IMR-90 (cell line): ENCODE data around the gene METTL1. TPM values are rescaled to one million over a fixed set of nuclear protein-coding genes. Genes with fewer than 3 reads are reported as not detected.

Experiments used
- ATAC-seq: fragments of 200-7000 bp; cut with Tn5 transposase; 2 replicates; pipeline ENCODE4 v1.9.1; 2020; ENCODE audit warnings: low read depth, mild to moderate bottlenecking, moderate library complexity
- BruUV-seq: library from RNA; stranded (reverse); fragments of 400-500 nt; replicated peaks from 2 replicates; lab custom pipeline; 2021; lab: Mats Ljungman, UMichigan
- CTCF ChIA-PET: fragments of 300-600 bp; formaldehyde crosslinking; extraction: SDS; loops from one replicate; lab custom pipeline; 2021; ENCODE audit warnings: antibody characterized with exemption; lab: Yijun Ruan, JAX
- POLR2A ChIA-PET: fragments of 300-600 bp; sonication (Branson Sonifier 250); formaldehyde crosslinking; loops from one replicate; lab custom pipeline; 2022; ENCODE audit warnings: antibody characterized with exemption; ENCODE audit not compliant: unreplicated experiment; lab: Charles Lee
- DNase-seq: peaks from one replicate; pipeline ENCODE4 v3.0.0; 2013
- H2AFZ ChIP-seq: replicated peaks from 2 replicates; pipeline ENCODE3; 2013; ENCODE audit warnings: low read length, mild to moderate bottlenecking; ENCODE audit not compliant: poor library complexity
- H2AK5ac ChIP-seq: 2 replicates; pipeline ENCODE4 v1.6.1; 2013; ENCODE audit warnings: low read depth, low read length, inconsistent platforms
- H2AK9ac ChIP-seq: replicated peaks from 2 replicates; pipeline ENCODE3; 2013; ENCODE audit warnings: mild to moderate bottlenecking, low read depth, low read length, moderate library complexity; ENCODE audit not compliant: poor library complexity
- H2BK120ac ChIP-seq: 2 replicates; pipeline ENCODE4 v1.6.1; 2013; ENCODE audit warnings: low read depth, low read length, inconsistent platforms
- H2BK15ac ChIP-seq: 3 replicates; pipeline ENCODE4 v1.6.1; 2013; ENCODE audit warnings: low read depth, low read length, inconsistent platforms
- H2BK20ac ChIP-seq: 2 replicates; pipeline ENCODE4 v1.6.1; 2013; ENCODE audit warnings: low read depth, mild to moderate bottlenecking, inconsistent platforms, low read length, moderate library complexity
- H2BK5ac ChIP-seq: 2 replicates; pipeline ENCODE4 v1.6.1; 2013; ENCODE audit warnings: mild to moderate bottlenecking, low read depth, low read length, inconsistent platforms; ENCODE audit not compliant: poor library complexity, severe bottlenecking
- H3K14ac ChIP-seq: replicated peaks from 2 replicates; pipeline ENCODE4 v1.6.1; 2013; ENCODE audit warnings: low read depth, low read length, inconsistent platforms
- H3K18ac ChIP-seq: 2 replicates; pipeline ENCODE4 v1.6.1; 2013; ENCODE audit warnings: low read depth, low read length, control low read depth
- H3K23ac ChIP-seq: 2 replicates; pipeline ENCODE4 v1.6.1; 2013; ENCODE audit warnings: low read depth, low read length, inconsistent platforms
- H3K27ac ChIP-seq: 2 replicates; pipeline ENCODE4 v1.5.1; 2013; ENCODE audit warnings: mild to moderate bottlenecking, control low read depth, low read length; ENCODE audit not compliant: insufficient read depth
- H3K27me3 ChIP-seq: 2 replicates; pipeline ENCODE4 v1.6.1; 2013; ENCODE audit warnings: low read length; ENCODE audit not compliant: control insufficient read depth, insufficient read depth
- H3K36me3 ChIP-seq: 2 replicates; pipeline ENCODE4 v1.6.1; 2013; ENCODE audit warnings: low read length, mixed read lengths; ENCODE audit not compliant: control insufficient read depth, insufficient read depth
- H3K4ac ChIP-seq: 2 replicates; pipeline ENCODE4 v1.6.1; 2013; ENCODE audit warnings: low read depth, low read length, inconsistent platforms
- H3K4me1 ChIP-seq: 2 replicates; pipeline ENCODE4 v1.6.1; 2013; ENCODE audit warnings: low read length, mixed read lengths; ENCODE audit not compliant: control insufficient read depth, insufficient read depth
- H3K4me2 ChIP-seq: 2 replicates; pipeline ENCODE4 v1.6.1; 2013; ENCODE audit warnings: low read depth, mild to moderate bottlenecking, control low read depth, low read length, moderate library complexity
- H3K4me3 ChIP-seq: 2 replicates; pipeline ENCODE4 v1.5.1; 2013; ENCODE audit warnings: low read depth, mild to moderate bottlenecking, control low read depth, low read length, moderate library complexity; ENCODE audit not compliant: insufficient read depth
- H3K56ac ChIP-seq: 2 replicates; pipeline ENCODE4 v1.6.1; 2013; ENCODE audit warnings: low read length, inconsistent platforms; ENCODE audit not compliant: insufficient read depth; ENCODE audit errors: extremely low read depth
- H3K79me1 ChIP-seq, 2 experiments: 2 replicates each; pipeline ENCODE4 v1.6.1; 2013; ENCODE audit warnings: low read length in 2 of 2, inconsistent platforms in 1 of 2, low read depth in 1 of 2
- H3K9ac ChIP-seq: 2 replicates; pipeline ENCODE4 v1.6.1; 2013; ENCODE audit warnings: low read depth, low read length, control low read depth
- H3K9me1 ChIP-seq: 2 replicates; pipeline ENCODE4 v1.6.1; 2013; ENCODE audit warnings: low read length, inconsistent platforms; ENCODE audit not compliant: insufficient read depth
- H3K9me3 ChIP-seq: 2 replicates; pipeline ENCODE4 v1.6.1; 2013; ENCODE audit warnings: low read length; ENCODE audit not compliant: control insufficient read depth, insufficient read depth
- H4K20me1 ChIP-seq: 2 replicates; pipeline ENCODE4 v1.6.1; 2013; ENCODE audit warnings: low read length, inconsistent platforms; ENCODE audit not compliant: insufficient read depth
- H4K5ac ChIP-seq: 2 replicates; pipeline ENCODE4 v1.6.1; 2013; ENCODE audit warnings: mild to moderate bottlenecking, low read depth, low read length, control low read depth
- H4K8ac ChIP-seq, 2 experiments: 2 replicates each; pipeline ENCODE4 v1.6.1; 2013; ENCODE audit warnings: low read depth in 2 of 2, low read length in 2 of 2, control low read depth in 1 of 2, inconsistent platforms in 1 of 2
- H4K91ac ChIP-seq: 2 replicates; pipeline ENCODE4 v1.6.1; 2013; ENCODE audit warnings: low read depth, low read length, inconsistent platforms; ENCODE audit not compliant: insufficient read depth
- BHLHE40 ChIP-seq: fragments of 150-350 bp; IDR thresholded peaks from 2 replicates; pipeline ENCODE4 v1.6.1; 2016; ENCODE audit warnings: mild to moderate bottlenecking, low read depth, low read length
- CHD1 ChIP-seq: IDR thresholded peaks from 2 replicates; pipeline ENCODE4 v1.6.1; 2012; ENCODE audit warnings: low read depth, low read length, improper control_type of control experiment
- MAZ ChIP-seq: IDR thresholded peaks from 2 replicates; pipeline ENCODE4 v1.6.1; 2012; ENCODE audit warnings: low read depth, mild to moderate bottlenecking, low read length, improper control_type of control experiment, moderate library complexity, borderline replicate concordance
- POLR2A ChIP-seq: IDR thresholded peaks from 2 replicates; pipeline ENCODE4 v1.6.1; 2012; ENCODE audit warnings: mild to moderate bottlenecking, low read depth, low read length
- WGBS, 2 experiments: methylation state at CpG; one replicate each; pipeline versions ENCODE4 v1.1.5 to v1.1.7; 2013; ENCODE audit warnings: missing lambda C conversion rate in 2 of 2; ENCODE audit not compliant: insufficient read length in 1 of 2; ENCODE audit errors: extremely low coverage in 2 of 2; 5-methylcytosine and 5-hydroxymethylcytosine counted together
- dilution Hi-C: fragments of 300-500 bp; cut with HindIII; formaldehyde crosslinking; loops from one replicate; pipeline ENCODE4 v1.14.3; 2018; ENCODE audit warnings: low sequenced_read_pairs; ENCODE audit not compliant: unreplicated experiment
- in situ Hi-C: fragments of 300-500 bp; cut with MboI; formaldehyde crosslinking; loops from 3 replicates; pipeline ENCODE4 v1.14.3; 2019; ENCODE audit warnings: low sequenced_read_pairs, inconsistent platforms, mixed read lengths
- intact Hi-C: fragments of 100-400 bp; cut with micrococcal nuclease; formaldehyde crosslinking; loops from 2 replicates; pipeline ENCODE4 v1.10.0; 2022
- polyA plus RNA-seq, 3 experiments: library from polyadenylated mRNA; depleted of rRNA; stranded (reverse); fragments of >200 nt; gene quantifications; 2 replicates each; pipeline ENCODE4 v1.2.3, GENCODE V29; 2012; ENCODE audit warnings: low replicate concordance in 1 of 3
- total RNA-seq: library from RNA; depleted of rRNA; stranded (reverse); fragments of >200 nt; gene quantifications from 2 replicates; pipeline ENCODE4 v1.2.3, GENCODE V29; 2012

Gene METTL1
- total and polyA plus RNA-seq, 2 of the 4 experiments (the other 2 are of a cell fraction) = 12.4 to 27.5 TPM

DNA sequence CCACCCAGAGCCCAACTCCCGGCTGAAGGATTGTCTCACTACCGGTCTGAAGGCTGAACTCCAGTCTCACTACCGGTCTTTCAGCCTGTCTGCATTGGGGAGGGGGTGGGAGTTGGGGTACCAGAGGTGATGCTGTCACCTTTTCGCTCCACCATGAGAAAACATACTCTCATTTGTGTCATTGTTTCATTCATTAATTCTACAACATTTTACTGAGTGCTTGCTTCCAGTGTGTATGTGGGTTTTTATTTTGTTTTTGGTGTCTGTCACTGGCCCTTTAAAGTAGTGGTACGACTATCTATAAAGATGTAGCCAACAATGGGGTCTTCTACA is 19.3 kb downstream of the METTL1 start:
- in situ Hi-C loops = no loop called here
- H4K8ac ChIP-seq = peak overlapping the region; percentile 26 to 96; a peak in 2 of 4 replicates
- WGBS, 2 experiments = no CpG with 5 or more reads among the region's 5 CpGs
- H4K5ac ChIP-seq = peak overlapping the region; percentile 53; the same call in 1 of the 2 replicates
- peak overlapping the region; percentile 29; the same call in 1 of the 2 replicates for H3K23ac ChIP-seq
- H3K18ac ChIP-seq = no peak overlapping the region
- ATAC-seq (no peak), DNase-seq (no peak)
- no peak overlapping the region; the same call in 1 of the 2 replicates for H3K9ac ChIP-seq
- intact Hi-C loops = loop anchor here (1.0 kb wide), 1 partner anchor 30 kb away; the partner anchor contains the start of gene TSFM
- peak overlapping the region; percentile 88 for H3K4me2 ChIP-seq
- TF ChIP-seq CHD1 (no peak), MAZ (no peak), POLR2A (no peak), BHLHE40 (no peak)
- peaks cover 15% of the 10 kb centered on the region for H3K9me1 ChIP-seq
- H4K20me1 ChIP-seq = peaks cover 7% of the 10 kb centered on the region; the same call in 1 of the 2 replicates
- H2AFZ ChIP-seq = peak overlapping the region; percentile 91
- H2AK9ac ChIP-seq = peak overlapping the region; percentile 96
- peaks cover 10% of the 10 kb centered on the region for H3K27me3 ChIP-seq
- peaks cover 18% of the 10 kb centered on the region for H3K36me3 ChIP-seq
- H3K14ac ChIP-seq = peak overlapping the region; percentile 27
- H2BK120ac ChIP-seq = peak overlapping the region; percentile 52; the same call in 1 of the 2 replicates
- no TSS peak for BruUV-seq
- ChIA-PET POLR2A (no interaction called here), CTCF (no interaction called here)
- peak overlapping the region; percentile 22 for H2BK5ac ChIP-seq
- H3K4ac ChIP-seq = peak overlapping the region; percentile 48
- H4K91ac ChIP-seq = peak overlapping the region; percentile 12; the same call in 1 of the 2 replicates
- dilution Hi-C loops = no loop called here
- H3K79me1 ChIP-seq = peaks cover 16 to 41% of the 10 kb centered on the region in 2 experiments; a peak in 3 of 4 replicates
- H2AK5ac ChIP-seq = peak overlapping the region; percentile 73; the same call in 1 of the 2 replicates
- H3K56ac ChIP-seq = no peak overlapping the region
- H2BK20ac ChIP-seq = peak overlapping the region; percentile 58
- H3K9me3 ChIP-seq = no peaks in the 10 kb centered on the region
- H2BK15ac ChIP-seq = no peak overlapping the region
- no peak overlapping the region for H3K27ac ChIP-seq
- peak overlapping the region; percentile 25; the same call in 1 of the 2 replicates for H3K4me3 ChIP-seq
- H3K4me1 ChIP-seq = peaks cover 7% of the 10 kb centered on the region
